SK-N-SH treated with all-trans-retinoic acid at 6 μM for 48 hours (cell line): ENCODE data around the gene EXOC4.

Source experiments
- ATAC-seq: fragments of 200-7000 bp; cut with Tn5 transposase; 3 replicates; pipeline ENCODE4 v1.9.1; 2020; ENCODE audit warnings: mild to moderate bottlenecking, moderate library complexity
- ARNTL ChIP-seq: fragments of 450-650 bp; formaldehyde crosslinking; IDR thresholded peaks from 2 replicates; pipeline ENCODE4 v1.5.0; 2020; ENCODE audit warnings: low read depth, mild to moderate bottlenecking, moderate library complexity, borderline replicate concordance
- BACH2 ChIP-seq: fragments of 250-450 bp; sonication (Bioruptor Pico); IDR thresholded peaks from 2 replicates; pipeline ENCODE4 v1.9.0; 2021; ENCODE audit warnings: mild to moderate bottlenecking, borderline replicate concordance
- ESRRG ChIP-seq: fragments of 250-450 bp; sonication (Bioruptor Pico); IDR thresholded peaks from 2 replicates; pipeline ENCODE4 v1.6.1; 2021; ENCODE audit warnings: mild to moderate bottlenecking
- GLIS3 ChIP-seq: fragments of 250-450 bp; sonication (Bioruptor Pico); IDR thresholded peaks from 2 replicates; pipeline ENCODE4 v1.5.0; 2020; ENCODE audit warnings: mild to moderate bottlenecking, moderate library complexity
- ISL1 ChIP-seq: fragments of 250-450 bp; sonication (Bioruptor Pico); IDR thresholded peaks from 2 replicates; pipeline ENCODE4 v2.1.2; 2022; ENCODE audit warnings: mild to moderate bottlenecking, moderate library complexity
- OSR1 ChIP-seq: fragments of 250-450 bp; sonication (Bioruptor Pico); IDR thresholded peaks from 2 replicates; pipeline ENCODE4 v1.8.0; 2022; ENCODE audit warnings: moderate library complexity, mild to moderate bottlenecking, inconsistent platforms
- POU6F1 ChIP-seq: fragments of 250-450 bp; sonication (Bioruptor Pico); IDR thresholded peaks from 2 replicates; pipeline ENCODE4 v1.8.0; 2021; ENCODE audit warnings: low read depth, mild to moderate bottlenecking, moderate library complexity, borderline replicate concordance
- PPARA ChIP-seq: fragments of 250-450 bp; sonication (Bioruptor Pico); IDR thresholded peaks from 2 replicates; pipeline ENCODE4 v1.5.0; 2020; ENCODE audit warnings: mild to moderate bottlenecking, borderline replicate concordance
- RARB ChIP-seq: fragments of 250-450 bp; sonication (Bioruptor Pico); IDR thresholded peaks from 2 replicates; pipeline ENCODE4 v1.8.0; 2021; ENCODE audit warnings: mild to moderate bottlenecking, moderate library complexity
- SNAI2 ChIP-seq: fragments of 250-450 bp; sonication (Bioruptor Pico); IDR thresholded peaks from 2 replicates; pipeline ENCODE4 v1.5.0; 2020; ENCODE audit warnings: mild to moderate bottlenecking, moderate library complexity
- TCF4 ChIP-seq: fragments of 250-450 bp; sonication (Bioruptor Pico); IDR thresholded peaks from 2 replicates; pipeline ENCODE4 v1.8.0; 2021; ENCODE audit warnings: mild to moderate bottlenecking, moderate library complexity, borderline replicate concordance
- TOX ChIP-seq: fragments of 250-450 bp; sonication (Bioruptor Pico); IDR thresholded peaks from 2 replicates; pipeline ENCODE4 v1.8.0; 2021; ENCODE audit warnings: mild to moderate bottlenecking, moderate library complexity, borderline replicate concordance
- TSHZ2 ChIP-seq: fragments of 250-450 bp; sonication (Bioruptor Pico); IDR thresholded peaks from 2 replicates; pipeline ENCODE4 v1.5.0; 2020; ENCODE audit warnings: mild to moderate bottlenecking, moderate library complexity
- ZC3H10 ChIP-seq: fragments of 250-450 bp; sonication (Bioruptor Pico); IDR thresholded peaks from 2 replicates; pipeline ENCODE4 v1.5.1; 2021; ENCODE audit warnings: mild to moderate bottlenecking, moderate library complexity
- ZFP3 ChIP-seq: fragments of 250-450 bp; sonication (Bioruptor Pico); IDR thresholded peaks from 2 replicates; pipeline ENCODE4 v1.5.0; 2020; ENCODE audit warnings: mild to moderate bottlenecking, moderate library complexity
- ZFP30 ChIP-seq: fragments of 450-650 bp; formaldehyde crosslinking; IDR thresholded peaks from 2 replicates; pipeline ENCODE4 v1.5.0; 2022; ENCODE audit warnings: mild to moderate bottlenecking, moderate library complexity
- ZNF70 ChIP-seq: fragments of 450-650 bp; formaldehyde crosslinking; IDR thresholded peaks from 2 replicates; pipeline ENCODE4 v1.5.0; 2020; ENCODE audit warnings: mild to moderate bottlenecking, moderate library complexity
- ZNF8 ChIP-seq: fragments of 450-650 bp; formaldehyde crosslinking; IDR thresholded peaks from 2 replicates; pipeline ENCODE4 v1.5.0; 2020; ENCODE audit warnings: mild to moderate bottlenecking, moderate library complexity
- TF ChIP-seq, protein P1 (sequence below): fragments of 250-450 bp; sonication (Bioruptor Pico); IDR thresholded peaks from 2 replicates; pipeline ENCODE4 v1.8.0; 2020; ENCODE audit warnings: mild to moderate bottlenecking, moderate library complexity, borderline replicate concordance
- TF ChIP-seq, protein P2 (sequence below): fragments of 250-450 bp; sonication (Bioruptor Pico); IDR thresholded peaks from 2 replicates; pipeline ENCODE4 v1.5.1; 2020; ENCODE audit warnings: low read depth, mild to moderate bottlenecking, moderate library complexity

Gene EXOC4

GRCh38 chr7:133240302-133240701, 12.6 kb upstream of the EXOC4 start (continued):
- no peak for TF ChIP-seq TSHZ2 (CRISPR knock-in tag)

GRCh38 chr7:133246558-133246957, 6.3 kb upstream of the EXOC4 start:
- no peak for ATAC-seq
- TF ChIP-seq ZFP30 (CRISPR knock-in tag) (no peak), BACH2 (CRISPR knock-in tag) (no peak), PPARA (CRISPR knock-in tag) (no peak), ARNTL (CRISPR knock-in tag) (no peak), ZNF8 (no peak), POU6F1 (no peak), RARB (no peak)

DNA sequence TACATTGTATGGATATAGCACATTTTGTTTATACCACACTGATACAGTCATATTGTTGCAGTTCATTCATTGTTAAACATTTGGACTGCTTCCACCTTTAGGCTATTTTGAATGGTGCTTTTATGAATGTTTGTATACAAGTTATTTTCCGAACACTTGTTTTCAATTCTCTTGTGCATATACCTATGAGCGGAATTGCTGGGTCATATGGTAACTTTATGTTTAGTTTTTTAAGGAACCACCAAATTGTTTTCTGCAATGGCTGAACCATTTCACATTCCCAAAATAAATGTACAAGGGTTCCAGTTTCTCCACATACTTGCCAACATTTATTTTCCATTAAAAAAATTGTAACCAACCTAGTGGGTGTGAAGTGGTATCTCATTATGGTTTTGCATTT, 4.0 kb upstream of the EXOC4 start:
- no peak for TF ChIP-seq ZNF8
- TF ChIP-seq TOX = no peak
- TF ChIP-seq, protein P1, sequence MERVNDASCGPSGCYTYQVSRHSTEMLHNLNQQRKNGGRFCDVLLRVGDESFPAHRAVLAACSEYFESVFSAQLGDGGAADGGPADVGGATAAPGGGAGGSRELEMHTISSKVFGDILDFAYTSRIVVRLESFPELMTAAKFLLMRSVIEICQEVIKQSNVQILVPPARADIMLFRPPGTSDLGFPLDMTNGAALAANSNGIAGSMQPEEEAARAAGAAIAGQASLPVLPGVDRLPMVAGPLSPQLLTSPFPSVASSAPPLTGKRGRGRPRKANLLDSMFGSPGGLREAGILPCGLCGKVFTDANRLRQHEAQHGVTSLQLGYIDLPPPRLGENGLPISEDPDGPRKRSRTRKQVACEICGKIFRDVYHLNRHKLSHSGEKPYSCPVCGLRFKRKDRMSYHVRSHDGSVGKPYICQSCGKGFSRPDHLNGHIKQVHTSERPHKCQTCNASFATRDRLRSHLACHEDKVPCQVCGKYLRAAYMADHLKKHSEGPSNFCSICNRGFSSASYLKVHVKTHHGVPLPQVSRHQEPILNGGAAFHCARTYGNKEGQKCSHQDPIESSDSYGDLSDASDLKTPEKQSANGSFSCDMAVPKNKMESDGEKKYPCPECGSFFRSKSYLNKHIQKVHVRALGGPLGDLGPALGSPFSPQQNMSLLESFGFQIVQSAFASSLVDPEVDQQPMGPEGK (CRISPR knock-in tag) = no peak
- no peak for TF ChIP-seq ARNTL (CRISPR knock-in tag)
- TF ChIP-seq, protein P2, sequence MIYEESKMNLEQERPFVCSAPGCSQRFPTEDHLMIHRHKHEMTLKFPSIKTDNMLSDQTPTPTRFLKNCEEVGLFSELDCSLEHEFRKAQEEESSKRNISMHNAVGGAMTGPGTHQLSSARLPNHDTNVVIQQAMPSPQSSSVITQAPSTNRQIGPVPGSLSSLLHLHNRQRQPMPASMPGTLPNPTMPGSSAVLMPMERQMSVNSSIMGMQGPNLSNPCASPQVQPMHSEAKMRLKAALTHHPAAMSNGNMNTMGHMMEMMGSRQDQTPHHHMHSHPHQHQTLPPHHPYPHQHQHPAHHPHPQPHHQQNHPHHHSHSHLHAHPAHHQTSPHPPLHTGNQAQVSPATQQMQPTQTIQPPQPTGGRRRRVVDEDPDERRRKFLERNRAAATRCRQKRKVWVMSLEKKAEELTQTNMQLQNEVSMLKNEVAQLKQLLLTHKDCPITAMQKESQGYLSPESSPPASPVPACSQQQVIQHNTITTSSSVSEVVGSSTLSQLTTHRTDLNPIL = no peak
- TF ChIP-seq TCF4 (CRISPR knock-in tag) = no peak
- no peak for TF ChIP-seq OSR1
- no peak for ATAC-seq

- no peak for ATAC-seq
- no peak for TF ChIP-seq ZFP3 (CRISPR knock-in tag)
- TF ChIP-seq ZNF70 (CRISPR knock-in tag) = no peak
- TF ChIP-seq PPARA (CRISPR knock-in tag) = no peak
- no peak for TF ChIP-seq BACH2 (CRISPR knock-in tag)
- TF ChIP-seq GLIS3 (CRISPR knock-in tag) = no peak
- TF ChIP-seq, all 23 proteins: peak for 0
Observed at GRCh38 chr7:133252506-133252857, 396 bp upstream of the EXOC4 start.

- peak; percentile 27 for ATAC-seq
- TF ChIP-seq PPARA (CRISPR knock-in tag) (no peak), OSR1 (no peak), ISL1 (CRISPR knock-in tag) (no peak), RARB (no peak), ZC3H10 (CRISPR knock-in tag) (no peak), SNAI2 (no peak), GLIS3 (CRISPR knock-in tag) (no peak), POU6F1 (no peak), ESRRG (CRISPR knock-in tag) (no peak), ZFP3 (CRISPR knock-in tag) (no peak), TSHZ2 (CRISPR knock-in tag) (no peak), TCF4 (CRISPR knock-in tag) (no peak), TOX (no peak), ARNTL (CRISPR knock-in tag) (no peak)
- TF ChIP-seq, protein P1 (CRISPR knock-in tag) = no peak
Observed at GRCh38 chr7:133253519-133253875, 619 bp downstream of the EXOC4 start.
